NOMO-1 treated with dmso at 0.1 percent for 144 hours (cell line): ENCODE measurements around the gene PPP1R7.

Source experiments
- DNase-seq: peaks from one replicate; lab custom pipeline; 2025; ENCODE audit not compliant: unreplicated experiment; lab: John Stamatoyannopoulos, UW

PPP1R7 gene

DNA sequence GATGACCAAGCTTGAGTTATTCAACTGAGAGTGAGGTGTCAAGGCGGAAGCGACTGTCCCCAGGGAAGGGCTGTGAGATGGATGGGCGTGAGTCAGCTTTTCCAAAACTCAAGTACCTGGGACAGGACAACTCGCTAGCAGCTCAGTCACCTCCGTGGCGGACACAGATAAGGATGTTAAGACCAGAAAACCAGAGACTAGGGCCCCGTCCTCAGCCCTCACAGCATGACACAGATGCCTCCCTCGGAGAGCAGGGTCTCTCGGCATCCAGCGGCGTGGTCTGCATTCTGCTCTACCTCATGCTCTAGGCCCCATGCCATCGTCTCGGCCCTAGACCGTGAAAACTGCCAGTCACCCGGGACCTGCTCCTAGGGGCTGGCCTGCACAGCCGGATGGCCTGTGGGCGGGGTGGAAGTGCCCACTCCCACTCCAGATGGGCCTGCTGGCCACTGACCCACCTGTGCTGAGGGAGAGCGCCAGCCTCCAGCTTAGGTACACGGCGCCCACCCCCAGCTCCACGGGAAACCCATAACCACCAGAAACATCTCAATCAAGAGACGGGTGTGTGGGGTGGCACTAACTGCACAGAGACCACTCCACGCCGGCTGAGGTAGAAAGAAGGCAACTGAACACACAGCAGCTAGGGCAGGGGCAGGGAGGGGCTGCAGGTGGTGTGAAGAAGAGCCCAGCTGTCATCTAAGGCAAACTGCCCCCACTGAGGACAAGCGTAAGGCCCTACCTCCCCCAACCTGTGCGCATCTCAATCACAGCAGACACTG, 78.0 kb downstream of the PPP1R7 start:
- no peak for DNase-seq

DNA sequence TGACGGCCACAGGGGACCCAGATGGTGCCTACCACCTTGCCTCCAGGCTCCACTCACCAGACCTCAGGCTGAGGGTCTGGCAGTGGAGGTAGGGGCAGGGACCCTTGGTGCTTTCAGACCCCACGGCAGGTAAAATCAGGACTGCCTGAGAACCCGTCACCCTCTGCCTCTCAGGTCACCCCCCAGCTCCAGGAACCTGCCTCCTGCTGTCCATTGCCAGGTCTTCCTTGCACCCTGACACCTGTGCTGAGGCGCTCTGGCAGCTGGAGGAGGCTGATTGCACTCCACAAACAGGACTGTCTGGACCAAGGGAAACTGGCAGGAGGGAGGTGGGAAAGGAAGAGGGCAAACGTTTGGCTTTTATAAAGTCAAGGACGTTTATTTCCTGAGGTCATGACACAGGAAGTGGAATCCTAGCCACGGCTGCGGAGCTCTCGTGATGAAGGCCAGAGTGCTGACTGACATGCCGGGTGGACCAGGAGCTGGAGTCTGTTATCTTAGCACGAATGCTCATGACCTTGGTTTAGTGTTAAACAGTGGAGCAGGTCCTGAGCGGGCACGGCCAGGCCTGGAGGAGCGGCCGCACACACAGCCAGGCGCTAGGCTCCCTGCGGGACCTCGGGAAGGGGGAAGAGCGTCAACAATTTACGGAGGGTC, 78.7 kb downstream of the PPP1R7 start:
- DNase-seq: no peak

DNA sequence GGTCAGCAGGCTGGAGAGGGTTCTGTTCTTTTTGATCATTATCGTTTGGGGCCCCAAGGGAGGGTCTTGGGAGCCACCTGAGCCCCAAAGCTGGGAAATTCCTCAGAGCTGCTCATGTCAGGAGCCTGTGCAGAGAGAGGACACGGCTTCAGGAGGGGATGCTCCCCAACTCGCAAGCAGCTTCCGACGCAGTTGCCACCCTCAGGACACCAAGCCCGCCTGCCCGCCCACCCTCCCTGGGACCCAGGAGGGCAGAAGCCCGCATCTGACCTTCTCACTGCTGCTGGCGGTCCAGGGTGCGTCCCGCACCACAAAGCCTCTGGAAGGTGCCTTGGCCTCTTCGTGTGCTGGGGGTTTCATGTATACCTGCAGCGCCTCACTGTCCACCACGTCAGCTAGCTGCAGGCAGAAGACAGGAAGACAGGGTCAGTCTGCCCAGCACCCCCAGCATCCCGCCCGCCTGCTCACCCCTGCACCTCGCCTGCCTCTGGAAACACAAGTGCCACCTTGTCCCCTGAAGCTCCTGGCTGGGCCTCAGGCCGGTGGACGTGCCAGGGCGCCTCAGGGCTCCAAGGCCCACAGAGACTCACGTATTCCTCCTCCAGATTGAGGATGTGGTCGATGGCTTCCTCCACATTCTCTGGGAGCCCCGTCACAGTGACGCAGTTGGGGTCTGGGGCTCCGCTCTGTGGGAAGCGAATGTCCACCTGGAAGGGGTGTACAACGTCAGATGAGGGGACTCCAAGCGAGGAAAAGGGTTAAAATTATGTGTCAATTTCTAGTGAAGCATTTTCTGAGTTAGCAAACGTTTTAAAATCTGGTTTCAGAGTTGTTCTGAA, 79.5 kb downstream of the PPP1R7 start:
- DNase-seq: no peak

DNA sequence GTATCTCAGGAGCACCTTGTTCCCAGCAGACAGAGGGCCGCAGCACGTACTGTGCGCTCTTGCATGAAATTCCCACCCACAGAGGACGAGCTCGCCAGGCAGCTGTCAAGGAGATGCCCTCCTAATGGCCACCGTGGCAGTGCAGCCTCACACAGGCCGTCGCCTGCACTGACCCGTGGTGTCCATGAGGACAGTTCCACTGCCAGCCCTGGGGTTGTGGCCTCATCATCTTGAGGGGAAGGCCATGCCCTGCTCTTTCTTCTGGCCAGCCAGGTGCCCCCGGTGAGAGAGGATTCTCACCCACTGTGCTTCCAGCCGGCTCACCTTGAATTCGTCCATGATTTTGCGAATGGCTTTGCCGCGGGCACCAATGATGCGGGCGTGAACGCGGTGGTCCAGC, 80.2 kb downstream of the PPP1R7 start:
- no peak for DNase-seq

GRCh38 chr2:241232736-241233575, 82.7 kb downstream of the PPP1R7 start:
- DNase-seq: no peak
